Ishikawa (cell line): Measurements from ENCODE around the gene RYR2.

ENCODE experiments used
- CREB1 ChIP-seq: IDR thresholded peaks from 2 replicates; pipeline ENCODE4 v1.6.1; 2012; ENCODE audit warnings: low read depth
- FOXM1 ChIP-seq: IDR thresholded peaks from 2 replicates; pipeline ENCODE4 v1.6.1; 2012; ENCODE audit warnings: low read depth, borderline replicate concordance
- MAX ChIP-seq: IDR thresholded peaks from 2 replicates; pipeline ENCODE4 v1.6.1; 2012
- NFIC ChIP-seq: IDR thresholded peaks from 2 replicates; pipeline ENCODE4 v1.6.1; 2012
- REST ChIP-seq: IDR thresholded peaks from 2 replicates; pipeline ENCODE4 v1.6.1; 2012; ENCODE audit warnings: low read depth, mild to moderate bottlenecking
- TEAD4 ChIP-seq: IDR thresholded peaks from 2 replicates; pipeline ENCODE4 v1.6.1; 2012
- ZBTB7A ChIP-seq: IDR thresholded peaks from 2 replicates; pipeline ENCODE4 v1.6.1; 2012; ENCODE audit warnings: low read depth

GRCh38 chr1:237416924-237417655 lies 375.1 kb downstream of the RYR2 start:
- TF ChIP-seq NFIC (no peak), MAX (no peak), TEAD4 (no peak), ZBTB7A (no peak), CREB1 (no peak), FOXM1 (no peak), REST (no peak)
